HG03469 (cell line): ENCODE results near the gene POC5.
"Not testable (repeated sequence)": the region's sequence is repeated elsewhere in the genome, so short reads cannot be mapped to it uniquely, and the experiment has no call there.

Experiments used
- ATAC-seq: cut with Tn5 transposase; IDR thresholded peaks from one replicate; pipeline ENCODE4 v1.9.1; 2021; ENCODE audit warnings: mild to moderate bottlenecking, moderate library complexity, moderate number of reproducible peaks; ENCODE audit not compliant: unreplicated experiment

The POC5 gene

GRCh38 chr5:75706016-75706415 lies 11.2 kb downstream of the POC5 start:
- ATAC-seq: no peak

GRCh38 chr5:75701856-75702255 lies 15.4 kb downstream of the POC5 start:
- no peak for ATAC-seq

- ATAC-seq: not testable (repeated sequence)
These were observed 21.5 kb downstream of the POC5 start for GRCh38 chr5:75695472-75696351.

- no peak for ATAC-seq
These were observed 22.5 kb downstream of the POC5 start for GRCh38 chr5:75694781-75695180.

GRCh38 chr5:75690669-75691068 lies 26.6 kb downstream of the POC5 start:
- ATAC-seq: no peak

GRCh38 chr5:75686480-75686879 lies 30.8 kb downstream of the POC5 start:
- ATAC-seq: no peak

GRCh38 chr5:75685141-75685540 lies 32.1 kb downstream of the POC5 start:
- ATAC-seq: no peak

- no peak for ATAC-seq
These were observed 36.0 kb downstream of the POC5 start for GRCh38 chr5:75681125-75681830.

- ATAC-seq: no peak
These were observed 39.1 kb downstream of the POC5 start for GRCh38 chr5:75678155-75678554.

- no peak for ATAC-seq
These were observed 39.6 kb downstream of the POC5 start for GRCh38 chr5:75677607-75678006.

- no peak for ATAC-seq
These were observed 41.5 kb downstream of the POC5 start for GRCh38 chr5:75675783-75676182.

- ATAC-seq: no peak
These were observed 44.6 kb downstream of the POC5 start for GRCh38 chr5:75672616-75673015.

- ATAC-seq: no peak
These were observed 45.7 kb downstream of the POC5 start for GRCh38 chr5:75671506-75671905.

GRCh38 chr5:75670577-75670976 lies 46.7 kb downstream of the POC5 start:
- no peak for ATAC-seq

GRCh38 chr5:75668977-75669689 lies 48.1 kb downstream of the POC5 start:
- ATAC-seq: peak; percentile 85

- ATAC-seq: no peak
These were observed 48.8 kb downstream of the POC5 start for GRCh38 chr5:75668445-75668844.

GRCh38 chr5:75667586-75667985 lies 49.7 kb downstream of the POC5 start:
- no peak for ATAC-seq

GRCh38 chr5:75666801-75667200 lies 50.4 kb downstream of the POC5 start:
- ATAC-seq: no peak

GRCh38 chr5:75664979-75665378 lies 52.3 kb downstream of the POC5 start:
- no peak for ATAC-seq

GRCh38 chr5:75663579-75664284 lies 53.5 kb downstream of the POC5 start:
- no peak for ATAC-seq

GRCh38 chr5:75662061-75662460 lies 55.2 kb downstream of the POC5 start:
- ATAC-seq: no peak
